Bronchial epithelial cell (primary cell): ENCODE data around the gene IGF1R. TPM values are rescaled to one million over a fixed set of nuclear protein-coding genes. Genes with fewer than 3 reads are reported as not detected.
A peak's percentile ranks its signal among the peaks of the same experiment; 100 is the strongest.

ENCODE experiments used
- DNase-seq: peaks from one replicate; pipeline ENCODE4 v3.0.0-alpha.2; 2010; ENCODE audit warnings: low read depth
- FAIRE-seq: peaks from 2 replicates; lab custom pipeline; 2011; peaks lifted over from hg19 to GRCh38; lab: Jason Lieb, UNC
- H3K27me3 ChIP-seq: 2 replicates; pipeline ENCODE4 v1.5.1; 2011; ENCODE audit warnings: low read length; ENCODE audit not compliant: control insufficient read depth, insufficient read depth
- H3K36me3 ChIP-seq: 2 replicates; pipeline ENCODE4 v1.5.1; 2011; ENCODE audit warnings: low read length; ENCODE audit not compliant: control insufficient read depth, insufficient read depth
- H3K4me3 ChIP-seq: 2 replicates; pipeline ENCODE4 v1.5.1; 2011; ENCODE audit warnings: mild to moderate bottlenecking, low read depth, low read length, control low read depth
- CTCF ChIP-seq: IDR thresholded peaks from 2 replicates; pipeline ENCODE4 v1.5.1; 2011; ENCODE audit warnings: mild to moderate bottlenecking, moderate library complexity, low read length, control low read depth, inconsistent platforms; ENCODE audit not compliant: insufficient read depth, severe bottlenecking
- total RNA-seq: library from RNA; depleted of rRNA; stranded (reverse); fragments of >200 nt; gene quantifications from 2 replicates; pipeline ENCODE4 v1.2.1, GENCODE V29; 2014

The IGF1R gene
- total RNA-seq, 1 donor from 2014 or later = 39.5 TPM

- Histone ChIP-seq H3K36me3 (peaks cover 2% of the 10 kb centered on the region), H3K27me3 (no peaks in the 10 kb centered on the region), H3K4me3 (no peak overlapping the region)
- DNase-seq (no peak), FAIRE-seq (no peak)
- no peak for TF ChIP-seq CTCF
Measured at GRCh38 chr15:98655732-98656131, 7.4 kb downstream of the IGF1R start.

GRCh38 chr15:98657721-98658120, 9.4 kb downstream of the IGF1R start:
- DNase-seq (peak; percentile 95), FAIRE-seq (no peak)
- TF ChIP-seq CTCF = no peak
- Histone ChIP-seq H3K27me3 (no peaks in the 10 kb centered on the region), H3K36me3 (peaks cover 4% of the 10 kb centered on the region), H3K4me3 (no peak overlapping the region)

GRCh38 chr15:98658831-98659699, 10.7 kb downstream of the IGF1R start:
- H3K4me3 ChIP-seq = no peak overlapping the region
- peaks cover 4% of the 10 kb centered on the region for H3K36me3 ChIP-seq
- peak; percentile 71 for TF ChIP-seq CTCF
- no peaks in the 10 kb centered on the region for H3K27me3 ChIP-seq
- FAIRE-seq = no peak
- peak; percentile 63 for DNase-seq

GRCh38 chr15:98660055-98660454, 11.7 kb downstream of the IGF1R start:
- FAIRE-seq = no peak
- Histone ChIP-seq H3K36me3 (peaks cover 4% of the 10 kb centered on the region), H3K27me3 (no peaks in the 10 kb centered on the region), H3K4me3 (no peak overlapping the region)
- no peak for DNase-seq
- no peak for TF ChIP-seq CTCF

GRCh38 chr15:98663045-98663444, 14.7 kb downstream of the IGF1R start:
- DNase-seq = no peak
- Histone ChIP-seq H3K36me3 (peaks cover 2% of the 10 kb centered on the region), H3K4me3 (no peak overlapping the region), H3K27me3 (no peaks in the 10 kb centered on the region)
- FAIRE-seq = no peak
- no peak for TF ChIP-seq CTCF
